HepG2 (cell line): ENCODE data around the gene SSH3. TPM values are rescaled to one million over a fixed set of nuclear protein-coding genes. Genes with fewer than 3 reads are reported as not detected.

ENCODE experiments used
- ARNT2 ChIP-seq: sonication (generic); formaldehyde crosslinking; IDR thresholded peaks from 2 replicates; pipeline ENCODE4 v1.8.0; 2022; ENCODE audit warnings: mild to moderate bottlenecking, low read depth, missing genetic modification reagents, moderate library complexity
- CC2D1A ChIP-seq: sonication (generic); formaldehyde crosslinking; IDR thresholded peaks from 2 replicates; pipeline ENCODE4 v1.8.1; 2023; ENCODE audit warnings: mild to moderate bottlenecking, missing genetic modification reagents
- CEBPB ChIP-seq: IDR thresholded peaks from 2 replicates; pipeline ENCODE4 v1.6.1; 2011; ENCODE audit warnings: low read depth, low read length, improper control_type of control experiment, borderline replicate concordance
- MAFG ChIP-seq: sonication (generic); formaldehyde crosslinking; IDR thresholded peaks from 2 replicates; pipeline ENCODE4 v1.5.1; 2020; ENCODE audit warnings: mild to moderate bottlenecking, missing genetic modification reagents
- NFE2 ChIP-seq: sonication (generic); formaldehyde crosslinking; IDR thresholded peaks from 2 replicates; pipeline ENCODE4 v1.4.0; 2020; ENCODE audit warnings: missing genetic modification reagents
- SALL2 ChIP-seq: sonication (generic); formaldehyde crosslinking; IDR thresholded peaks from 2 replicates; pipeline ENCODE4 v1.8.1; 2023; ENCODE audit warnings: mild to moderate bottlenecking, missing genetic modification reagents, inconsistent platforms
- UBTF ChIP-seq: sonication (generic); formaldehyde crosslinking; IDR thresholded peaks from 2 replicates; pipeline ENCODE4 v1.4.0; 2020; ENCODE audit warnings: mild to moderate bottlenecking, missing genetic modification reagents
- ZNF274 ChIP-seq: sonication (generic); formaldehyde crosslinking; IDR thresholded peaks from 2 replicates; pipeline ENCODE4 v1.5.1; 2020; ENCODE audit warnings: mild to moderate bottlenecking, missing genetic modification reagents
- ZNF30 ChIP-seq: sonication (generic); formaldehyde crosslinking; IDR thresholded peaks from 2 replicates; pipeline ENCODE4 v1.5.0; 2020; ENCODE audit warnings: mild to moderate bottlenecking, missing genetic modification reagents
- ZNF326 ChIP-seq: sonication (generic); formaldehyde crosslinking; IDR thresholded peaks from 2 replicates; pipeline ENCODE4 v1.4.0; 2020; ENCODE audit warnings: missing genetic modification reagents, borderline replicate concordance
- ZNF576 ChIP-seq: sonication (generic); formaldehyde crosslinking; IDR thresholded peaks from 2 replicates; pipeline ENCODE4 v1.4.0; 2020; ENCODE audit warnings: mild to moderate bottlenecking, missing genetic modification reagents
- polyA plus RNA-seq, 8 experiments: library from polyadenylated mRNA; depleted of rRNA in 3 of 8; stranded (reverse) in 7 of 8; unstranded in 1 of 8; fragments of >200 nt; fragmentation: Illumina TruSeq in 4 of 8; extraction: Trizol in 4 of 8; gene quantifications; 2 replicates each; pipeline versions ENCODE4 v1.2.1 to v1.2.3, GENCODE V29; 2011 to 2016; ENCODE audit warnings: low read depth in 4 of 8, missing spikeins in 1 of 8, mixed read lengths in 1 of 8; ENCODE audit not compliant: insufficient read depth in 1 of 8
- total RNA-seq, 5 experiments: library from RNA; depleted of rRNA; stranded (reverse); fragments of >200 nt; fragmentation: Illumina TruSeq; extraction: Trizol; gene quantifications; 2 replicates each; pipeline ENCODE4 v1.2.3, GENCODE V29; 2016; ENCODE audit warnings: low read depth in 1 of 5
- TF ChIP-seq, protein P1 (sequence below): sonication (generic); formaldehyde crosslinking; IDR thresholded peaks from 2 replicates; pipeline ENCODE4 v1.4.0; 2020; ENCODE audit warnings: missing genetic modification reagents, borderline replicate concordance
- TF ChIP-seq, protein P2 (sequence below): sonication (generic); formaldehyde crosslinking; IDR thresholded peaks from 2 replicates; pipeline ENCODE4; 2020; ENCODE audit warnings: missing genetic modification reagents, mild to moderate bottlenecking, borderline replicate concordance
- TF ChIP-seq, protein P3 (sequence below): sonication (generic); formaldehyde crosslinking; IDR thresholded peaks from 2 replicates; pipeline ENCODE4 v1.4.0; 2020; ENCODE audit warnings: mild to moderate bottlenecking, low read depth, missing genetic modification reagents
- TF ChIP-seq, protein P4 (sequence below): sonication (generic); formaldehyde crosslinking; conservative IDR thresholded peaks from 2 replicates; pipeline ENCODE4 v1.5.0; 2020; ENCODE audit warnings: missing genetic modification reagents

SSH3 gene
- total and polyA plus RNA-seq, 2 of the 13 experiments (the other 11 are each of a cell fraction or from before 2014, with no cell fraction given), result 12.4 to 18.8 TPM

GRCh38 chr11:67303132-67303834 is at the start of gene SSH3 (continued):
- TF ChIP-seq, protein P1, sequence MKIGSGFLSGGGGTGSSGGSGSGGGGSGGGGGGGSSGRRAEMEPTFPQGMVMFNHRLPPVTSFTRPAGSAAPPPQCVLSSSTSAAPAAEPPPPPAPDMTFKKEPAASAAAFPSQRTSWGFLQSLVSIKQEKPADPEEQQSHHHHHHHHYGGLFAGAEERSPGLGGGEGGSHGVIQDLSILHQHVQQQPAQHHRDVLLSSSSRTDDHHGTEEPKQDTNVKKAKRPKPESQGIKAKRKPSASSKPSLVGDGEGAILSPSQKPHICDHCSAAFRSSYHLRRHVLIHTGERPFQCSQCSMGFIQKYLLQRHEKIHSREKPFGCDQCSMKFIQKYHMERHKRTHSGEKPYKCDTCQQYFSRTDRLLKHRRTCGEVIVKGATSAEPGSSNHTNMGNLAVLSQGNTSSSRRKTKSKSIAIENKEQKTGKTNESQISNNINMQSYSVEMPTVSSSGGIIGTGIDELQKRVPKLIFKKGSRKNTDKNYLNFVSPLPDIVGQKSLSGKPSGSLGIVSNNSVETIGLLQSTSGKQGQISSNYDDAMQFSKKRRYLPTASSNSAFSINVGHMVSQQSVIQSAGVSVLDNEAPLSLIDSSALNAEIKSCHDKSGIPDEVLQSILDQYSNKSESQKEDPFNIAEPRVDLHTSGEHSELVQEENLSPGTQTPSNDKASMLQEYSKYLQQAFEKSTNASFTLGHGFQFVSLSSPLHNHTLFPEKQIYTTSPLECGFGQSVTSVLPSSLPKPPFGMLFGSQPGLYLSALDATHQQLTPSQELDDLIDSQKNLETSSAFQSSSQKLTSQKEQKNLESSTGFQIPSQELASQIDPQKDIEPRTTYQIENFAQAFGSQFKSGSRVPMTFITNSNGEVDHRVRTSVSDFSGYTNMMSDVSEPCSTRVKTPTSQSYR, result no peak
- TF ChIP-seq, protein P2, sequence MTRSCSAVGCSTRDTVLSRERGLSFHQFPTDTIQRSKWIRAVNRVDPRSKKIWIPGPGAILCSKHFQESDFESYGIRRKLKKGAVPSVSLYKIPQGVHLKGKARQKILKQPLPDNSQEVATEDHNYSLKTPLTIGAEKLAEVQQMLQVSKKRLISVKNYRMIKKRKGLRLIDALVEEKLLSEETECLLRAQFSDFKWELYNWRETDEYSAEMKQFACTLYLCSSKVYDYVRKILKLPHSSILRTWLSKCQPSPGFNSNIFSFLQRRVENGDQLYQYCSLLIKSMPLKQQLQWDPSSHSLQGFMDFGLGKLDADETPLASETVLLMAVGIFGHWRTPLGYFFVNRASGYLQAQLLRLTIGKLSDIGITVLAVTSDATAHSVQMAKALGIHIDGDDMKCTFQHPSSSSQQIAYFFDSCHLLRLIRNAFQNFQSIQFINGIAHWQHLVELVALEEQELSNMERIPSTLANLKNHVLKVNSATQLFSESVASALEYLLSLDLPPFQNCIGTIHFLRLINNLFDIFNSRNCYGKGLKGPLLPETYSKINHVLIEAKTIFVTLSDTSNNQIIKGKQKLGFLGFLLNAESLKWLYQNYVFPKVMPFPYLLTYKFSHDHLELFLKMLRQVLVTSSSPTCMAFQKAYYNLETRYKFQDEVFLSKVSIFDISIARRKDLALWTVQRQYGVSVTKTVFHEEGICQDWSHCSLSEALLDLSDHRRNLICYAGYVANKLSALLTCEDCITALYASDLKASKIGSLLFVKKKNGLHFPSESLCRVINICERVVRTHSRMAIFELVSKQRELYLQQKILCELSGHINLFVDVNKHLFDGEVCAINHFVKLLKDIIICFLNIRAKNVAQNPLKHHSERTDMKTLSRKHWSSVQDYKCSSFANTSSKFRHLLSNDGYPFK (CRISPR knock-in tag), result no peak
- TF ChIP-seq ARNT2 (CRISPR knock-in tag), result no peak
- TF ChIP-seq CC2D1A (CRISPR knock-in tag), result no peak
- no peak for TF ChIP-seq ZNF326 (CRISPR knock-in tag)
- TF ChIP-seq UBTF, result peak; percentile 50; the same call in 1 of the 2 replicates
- TF ChIP-seq SALL2 (CRISPR knock-in tag), result no peak; the same call in 1 of the 2 replicates
- TF ChIP-seq CEBPB, result no peak
- TF ChIP-seq, protein P3, sequence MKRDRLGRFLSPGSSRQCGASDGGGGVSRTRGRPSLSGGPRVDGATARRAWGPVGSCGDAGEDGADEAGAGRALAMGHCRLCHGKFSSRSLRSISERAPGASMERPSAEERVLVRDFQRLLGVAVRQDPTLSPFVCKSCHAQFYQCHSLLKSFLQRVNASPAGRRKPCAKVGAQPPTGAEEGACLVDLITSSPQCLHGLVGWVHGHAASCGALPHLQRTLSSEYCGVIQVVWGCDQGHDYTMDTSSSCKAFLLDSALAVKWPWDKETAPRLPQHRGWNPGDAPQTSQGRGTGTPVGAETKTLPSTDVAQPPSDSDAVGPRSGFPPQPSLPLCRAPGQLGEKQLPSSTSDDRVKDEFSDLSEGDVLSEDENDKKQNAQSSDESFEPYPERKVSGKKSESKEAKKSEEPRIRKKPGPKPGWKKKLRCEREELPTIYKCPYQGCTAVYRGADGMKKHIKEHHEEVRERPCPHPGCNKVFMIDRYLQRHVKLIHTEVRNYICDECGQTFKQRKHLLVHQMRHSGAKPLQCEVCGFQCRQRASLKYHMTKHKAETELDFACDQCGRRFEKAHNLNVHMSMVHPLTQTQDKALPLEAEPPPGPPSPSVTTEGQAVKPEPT, result no peak
- no peak for TF ChIP-seq MAFG (CRISPR knock-in tag)
- TF ChIP-seq ZNF30 (CRISPR knock-in tag), result no peak
- TF ChIP-seq, protein P4, sequence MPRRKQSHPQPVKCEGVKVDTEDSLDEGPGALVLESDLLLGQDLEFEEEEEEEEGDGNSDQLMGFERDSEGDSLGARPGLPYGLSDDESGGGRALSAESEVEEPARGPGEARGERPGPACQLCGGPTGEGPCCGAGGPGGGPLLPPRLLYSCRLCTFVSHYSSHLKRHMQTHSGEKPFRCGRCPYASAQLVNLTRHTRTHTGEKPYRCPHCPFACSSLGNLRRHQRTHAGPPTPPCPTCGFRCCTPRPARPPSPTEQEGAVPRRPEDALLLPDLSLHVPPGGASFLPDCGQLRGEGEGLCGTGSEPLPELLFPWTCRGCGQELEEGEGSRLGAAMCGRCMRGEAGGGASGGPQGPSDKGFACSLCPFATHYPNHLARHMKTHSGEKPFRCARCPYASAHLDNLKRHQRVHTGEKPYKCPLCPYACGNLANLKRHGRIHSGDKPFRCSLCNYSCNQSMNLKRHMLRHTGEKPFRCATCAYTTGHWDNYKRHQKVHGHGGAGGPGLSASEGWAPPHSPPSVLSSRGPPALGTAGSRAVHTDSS (CRISPR knock-in tag), result no peak
- TF ChIP-seq NFE2 (CRISPR knock-in tag), result no peak
- TF ChIP-seq ZNF576 (CRISPR knock-in tag), result no peak
- no peak for TF ChIP-seq ZNF274
